Neuronal stem cell (in vitro differentiated cells): ENCODE results near the gene MTREX.

ENCODE experiments used
- DNase-seq: peaks from one replicate; pipeline ENCODE4 v3.0.0-alpha.2; 2013; ENCODE audit warnings: low spot score
- H2AFZ ChIP-seq: one replicate; pipeline ENCODE4 v1.6.1; 2013; ENCODE audit warnings: mild to moderate bottlenecking, low read length, inconsistent platforms
- H2AK5ac ChIP-seq: 2 replicates; pipeline ENCODE4 v1.6.1; 2013; ENCODE audit warnings: low read depth, mild to moderate bottlenecking, inconsistent platforms, low read length, moderate library complexity, mixed read lengths
- H2BK120ac ChIP-seq: 2 replicates; pipeline ENCODE4 v1.6.1; 2013; ENCODE audit warnings: low read depth, mild to moderate bottlenecking, inconsistent platforms, low read length, moderate library complexity, mixed read lengths
- H2BK12ac ChIP-seq: one replicate; pipeline ENCODE4 v1.6.1; 2013; ENCODE audit warnings: low read length, inconsistent platforms
- H2BK15ac ChIP-seq: 2 replicates; pipeline ENCODE4 v1.6.1; 2013; ENCODE audit warnings: mild to moderate bottlenecking, low read length, inconsistent platforms, mixed read lengths
- H2BK5ac ChIP-seq: one replicate; pipeline ENCODE4 v1.6.1; 2013; ENCODE audit warnings: inconsistent platforms, mild to moderate bottlenecking, low read length, moderate library complexity
- H3K14ac ChIP-seq: one replicate; pipeline ENCODE4 v1.6.1; 2013; ENCODE audit warnings: low read length, inconsistent platforms
- H3K18ac ChIP-seq: 2 replicates; pipeline ENCODE4 v1.6.1; 2013; ENCODE audit warnings: low read length, inconsistent platforms
- H3K23ac ChIP-seq: 2 replicates; pipeline ENCODE4 v1.6.1; 2013; ENCODE audit warnings: low read depth, mild to moderate bottlenecking, mixed read lengths, low read length, inconsistent platforms; ENCODE audit not compliant: poor library complexity
- H3K27ac ChIP-seq: replicated peaks from 3 replicates; pipeline ENCODE4 v1.5.1; 2013; ENCODE audit warnings: low read length, inconsistent platforms
- H3K27me3 ChIP-seq, 3 experiments: 2 replicates each; pipeline ENCODE4 v1.6.1; 2013; ENCODE audit warnings: low read length in 3 of 3, mild to moderate bottlenecking in 2 of 3, inconsistent platforms in 1 of 3, low read depth in 1 of 3, mixed read lengths in 1 of 3, moderate library complexity in 1 of 3; ENCODE audit not compliant: control insufficient read depth in 3 of 3, insufficient read depth in 3 of 3
- H3K36me3 ChIP-seq, 2 donors: replicated peaks in 1 of 2; 2 replicates each; pipeline ENCODE4 v1.6.1; 2013; ENCODE audit warnings: low read length in 2 of 2; ENCODE audit not compliant: control insufficient read depth in 2 of 2, insufficient read depth in 2 of 2
- H3K4ac ChIP-seq: 2 replicates; pipeline ENCODE4 v1.6.1; 2013; ENCODE audit warnings: inconsistent platforms, mild to moderate bottlenecking, low read length, moderate library complexity
- H3K4me1 ChIP-seq, 2 donors: 1 replicate in 1 of 2; 2 replicates in 1 of 2; pipeline ENCODE4 v1.6.1; 2013; ENCODE audit warnings: low read length in 2 of 2, low read depth in 1 of 2; ENCODE audit not compliant: control insufficient read depth in 2 of 2, insufficient read depth in 1 of 2
- H3K4me2 ChIP-seq: one replicate; pipeline ENCODE4 v1.6.1; 2013; ENCODE audit warnings: mild to moderate bottlenecking, low read length, inconsistent platforms; ENCODE audit not compliant: insufficient read depth, poor library complexity, severe bottlenecking
- H3K4me3 ChIP-seq, 2 donors: 2 replicates each; pipeline ENCODE4 v1.5.1; 2013; ENCODE audit warnings: low read length in 2 of 2, mild to moderate bottlenecking in 2 of 2, inconsistent platforms in 1 of 2, moderate library complexity in 1 of 2
- H3K79me1 ChIP-seq: one replicate; pipeline ENCODE4 v1.6.1; 2013; ENCODE audit warnings: low read depth, mild to moderate bottlenecking, inconsistent platforms, low read length, moderate library complexity
- H3K9ac ChIP-seq: one replicate; pipeline ENCODE4 v1.6.1; 2013; ENCODE audit warnings: mild to moderate bottlenecking, low read depth, low read length, inconsistent platforms; ENCODE audit not compliant: poor library complexity
- H3K9me3 ChIP-seq, 2 donors: replicated peaks in 1 of 2; 2 replicates each; pipeline versions ENCODE3 to v1.6.1; 2013; ENCODE audit warnings: low read length in 2 of 2, mild to moderate bottlenecking in 2 of 2, inconsistent platforms in 1 of 2, low read depth in 1 of 2, mixed read lengths in 1 of 2, moderate library complexity in 1 of 2; ENCODE audit not compliant: control insufficient read depth in 2 of 2, insufficient read depth in 1 of 2
- H4K8ac ChIP-seq: one replicate; pipeline ENCODE4 v1.6.1; 2013; ENCODE audit warnings: low read depth, mild to moderate bottlenecking, inconsistent platforms, low read length, moderate library complexity
- H4K91ac ChIP-seq: one replicate; pipeline ENCODE4 v1.6.1; 2013; ENCODE audit warnings: low read length, low read depth, mild to moderate bottlenecking, inconsistent platforms; ENCODE audit not compliant: poor library complexity
- WGBS, 2 donors: extraction: QIAGEN DNeasy Blood & Tissue Kit; methylation state at CpG; one replicate each; pipeline ENCODE4 v1.1.7; 2013; ENCODE audit warnings: missing lambda C conversion rate in 2 of 2, mixed read lengths in 1 of 2; ENCODE audit not compliant: insufficient read length in 2 of 2, insufficient replicate concordance in 1 of 2; ENCODE audit errors: extremely low coverage in 2 of 2; 5-methylcytosine and 5-hydroxymethylcytosine counted together

The MTREX gene

DNA sequence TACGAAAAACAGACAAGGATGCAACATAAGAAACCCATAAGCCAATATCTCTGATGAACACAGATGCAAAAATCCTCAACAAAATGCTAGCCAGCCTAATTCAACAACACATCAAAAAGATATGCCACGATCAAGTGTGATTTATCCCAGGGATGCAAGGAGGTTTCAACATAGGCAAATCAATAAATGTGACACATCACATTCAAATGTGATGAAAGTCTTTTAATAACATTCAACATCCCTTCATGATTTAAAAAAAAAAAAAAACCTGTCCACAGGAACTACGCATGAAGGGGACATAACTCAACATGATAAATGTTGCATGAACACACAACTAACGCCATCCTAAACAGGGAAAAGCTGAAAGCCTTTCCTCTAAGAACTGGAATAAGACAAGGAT lies 124.8 kb downstream of the MTREX start:
- Histone ChIP-seq H3K4ac (no peak overlapping the region), H4K91ac (no peak overlapping the region), H3K4me3 (no peak overlapping the region), H3K27me3 (no peaks in the 10 kb centered on the region), H2BK120ac (no peak overlapping the region), H3K14ac (no peak overlapping the region), H2AK5ac (no peak overlapping the region), H3K27ac (no peak overlapping the region), H3K9ac (no peak overlapping the region), H4K8ac (no peak overlapping the region), H2BK12ac (no peak overlapping the region), H3K23ac (no peak overlapping the region), H3K18ac (no peak overlapping the region), H3K4me1 (no peaks in the 10 kb centered on the region), H3K9me3 (peaks cover 16 to 42% of the 10 kb centered on the region in 2 donors), H2BK15ac (no peak overlapping the region), H3K79me1 (peaks cover 1% of the 10 kb centered on the region), H3K36me3 (peaks cover 21 to 29% of the 10 kb centered on the region in 2 donors), H2AFZ (no peak overlapping the region), H2BK5ac (no peak overlapping the region), H3K4me2 (no peak overlapping the region)
- no CpG with 5 or more reads among the region's 4 CpGs for WGBS, 2 donors
- no peak for DNase-seq

DNA sequence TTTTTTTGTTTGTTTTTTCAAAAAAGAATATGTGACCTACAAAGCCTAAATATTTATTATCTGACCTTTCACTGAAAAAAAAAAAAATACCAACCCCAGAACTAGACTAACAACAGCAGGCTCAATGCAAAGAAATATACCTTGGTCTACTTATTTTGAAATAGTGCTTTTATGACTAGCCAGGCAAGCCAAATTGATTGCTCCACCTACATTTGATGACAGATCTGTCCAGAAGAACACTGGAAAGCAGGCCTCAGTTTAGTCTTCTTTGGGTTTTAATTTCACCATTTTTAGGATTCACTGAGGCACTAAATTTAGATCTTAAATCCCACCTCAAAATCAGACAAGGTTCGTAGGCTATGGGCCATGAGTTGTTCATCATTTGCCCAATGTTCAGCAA lies 129.7 kb downstream of the MTREX start:
- no peak overlapping the region for H2BK15ac ChIP-seq
- H3K79me1 ChIP-seq: no peaks in the 10 kb centered on the region
- no peak overlapping the region for H2BK5ac ChIP-seq
- H2BK120ac ChIP-seq: no peak overlapping the region
- no peak overlapping the region for H3K4ac ChIP-seq
- H3K4me1 ChIP-seq: peaks cover 0 to 10% of the 10 kb centered on the region in 2 donors
- peaks cover 0 to 11% of the 10 kb centered on the region in 2 donors for H3K9me3 ChIP-seq
- H3K9ac ChIP-seq: no peak overlapping the region
- no peak overlapping the region for H4K91ac ChIP-seq
- H2BK12ac ChIP-seq: no peak overlapping the region
- no peak overlapping the region for H3K27ac ChIP-seq
- no peak overlapping the region for H2AK5ac ChIP-seq
- DNase-seq: no peak
- H3K27me3 ChIP-seq: no peaks in the 10 kb centered on the region
- H3K4me3 ChIP-seq: no peak overlapping the region
- WGBS, 2 donors: no CpG with 5 or more reads among the region's 1 CpG
- H4K8ac ChIP-seq: no peak overlapping the region
- H3K23ac ChIP-seq: no peak overlapping the region
- H3K18ac ChIP-seq: no peak overlapping the region
- H3K36me3 ChIP-seq: peaks cover 0 to 1% of the 10 kb centered on the region in 2 donors
- no peak overlapping the region for H3K4me2 ChIP-seq
- H2AFZ ChIP-seq: no peak overlapping the region
- H3K14ac ChIP-seq: no peak overlapping the region

DNA sequence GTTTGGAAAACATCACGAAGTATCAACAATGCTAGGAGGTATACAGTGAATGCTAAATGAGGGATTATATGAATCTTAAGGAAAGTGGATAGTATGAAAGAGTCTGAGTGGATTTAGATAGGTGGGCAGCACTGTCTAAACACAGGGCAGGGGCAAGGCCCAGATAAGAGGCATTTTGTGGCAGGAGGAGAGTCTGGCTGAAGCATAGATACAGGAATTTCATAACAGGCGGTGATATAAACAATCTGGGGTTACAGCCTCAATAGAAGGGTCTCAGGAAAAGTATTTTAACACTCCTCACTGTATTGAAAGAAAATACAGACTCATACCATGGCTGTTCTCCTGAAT lies 130.0 kb downstream of the MTREX start:
- Histone ChIP-seq H3K79me1 (no peaks in the 10 kb centered on the region), H2BK5ac (no peak overlapping the region), H3K18ac (no peak overlapping the region), H3K4me1 (peaks cover 0 to 10% of the 10 kb centered on the region in 2 donors), H3K36me3 (peaks cover 0 to 1% of the 10 kb centered on the region in 2 donors), H3K27ac (no peak overlapping the region), H3K9me3 (peaks cover 0 to 8% of the 10 kb centered on the region in 2 donors), H2BK120ac (no peak overlapping the region), H4K91ac (no peak overlapping the region), H3K23ac (no peak overlapping the region), H3K9ac (no peak overlapping the region), H2BK12ac (no peak overlapping the region), H2AK5ac (no peak overlapping the region), H3K4ac (no peak overlapping the region), H4K8ac (no peak overlapping the region), H3K14ac (no peak overlapping the region), H3K4me3 (no peak overlapping the region), H3K4me2 (no peak overlapping the region), H2AFZ (no peak overlapping the region), H2BK15ac (no peak overlapping the region), H3K27me3 (no peaks in the 10 kb centered on the region)
- WGBS, 2 donors: no CpG with 5 or more reads among the region's 2 CpGs
- no peak for DNase-seq

- H4K91ac ChIP-seq: no peak overlapping the region
- H3K27me3 ChIP-seq: no peaks in the 10 kb centered on the region
- no peak overlapping the region for H3K4me3 ChIP-seq
- no peak overlapping the region for H2BK12ac ChIP-seq
- H2BK15ac ChIP-seq: no peak overlapping the region
- H3K9me3 ChIP-seq: peaks cover 0 to 5% of the 10 kb centered on the region in 2 donors
- H3K18ac ChIP-seq: no peak overlapping the region
- peaks cover 0 to 10% of the 10 kb centered on the region in 2 donors for H3K4me1 ChIP-seq
- H2AK5ac ChIP-seq: no peak overlapping the region
- no peak overlapping the region for H3K4me2 ChIP-seq
- no peak overlapping the region for H2AFZ ChIP-seq
- H3K23ac ChIP-seq: no peak overlapping the region
- no peak overlapping the region for H3K4ac ChIP-seq
- H3K14ac ChIP-seq: no peak overlapping the region
- no CpG with 5 or more reads among the region's 4 CpGs for WGBS, 2 donors
- H3K9ac ChIP-seq: no peak overlapping the region
- no peak overlapping the region for H4K8ac ChIP-seq
- H3K36me3 ChIP-seq: peaks cover 0 to 1% of the 10 kb centered on the region in 2 donors
- no peak for DNase-seq
- H3K27ac ChIP-seq: peak overlapping the region; percentile 40
- no peak overlapping the region for H2BK120ac ChIP-seq
- H2BK5ac ChIP-seq: no peak overlapping the region
- no peaks in the 10 kb centered on the region for H3K79me1 ChIP-seq
Observed at GRCh38 chr5:55438998-55439397, 131.2 kb downstream of the MTREX start.
